ENCODE results near the gene ZNF892. TPM values are rescaled to one million over a fixed set of nuclear protein-coding genes. Genes with fewer than 3 reads are reported as not detected.

The ZNF892 gene
- total RNA-seq, 4 donors from 2014 or later = 2.7 to 16.5 (median 6.6) TPM

Other genes starting within 250 kb of the ZNF892 start
- 1 to 10 TPM in 1 of 4 donors, not detected in 3; 1.2 TPM for gene MAL, start 181.8 kb upstream of the ZNF892 start, total RNA-seq
- gene MRPS5, start 85.7 kb upstream of the ZNF892 start, total RNA-seq = 10 to 100 TPM; 52.0 to 87.3 (median 66.2) TPM
- gene ZNF514, start 47.7 kb upstream of the ZNF892 start, total RNA-seq = 10 to 100 TPM; 14.2 to 52.0 (median 23.6) TPM
- 1 to 10 TPM in 3 of 4 donors, not detected in 1; 3.2 to 3.8 (median 3.7) TPM for gene ZNF2, start 41.7 kb upstream of the ZNF892 start, total RNA-seq
- 10 to 100 TPM; 13.1 to 68.9 (median 39.2) TPM for gene PROM2, start 66.9 kb downstream of the ZNF892 start, total RNA-seq
- gene KCNIP3, start 89.8 kb downstream of the ZNF892 start, total RNA-seq = 10 to 100 TPM in 1 of 4 donors, 1 to 10 TPM in 3; 4.9 to 11.4 (median 7.2) TPM
- gene FAHD2A, start 195.2 kb downstream of the ZNF892 start, total RNA-seq = 100 to 1,000 TPM in 2 of 4 donors, 10 to 100 TPM in 2; 10.7 to 112 (median 87.1) TPM

Data from Peyer's patch (tissue), 4 donors.